Pons (tissue), 1 donor: ENCODE data around the gene NECAB3.
"Not testable (repeated sequence)": the region's sequence is repeated elsewhere in the genome, so short reads cannot be mapped to it uniquely, and the experiment has no call there.

Experiments used
- DNase-seq: peaks from one replicate; pipeline ENCODE4 v3.0.0-alpha.2; 2016; ENCODE audit warnings: low spot score

NECAB3 gene

GRCh38 chr20:33674294-33675135, at the start of gene NECAB3:
Gene NECAB3, minus strand, starts transcription at chr20:33674428. Its CDS starts 76 bp downstream, at chr20:33674352.
- peak; percentile 70 for DNase-seq

GRCh38 chr20:33721391-33722140, 47.3 kb upstream of the NECAB3 start:
- no peak for DNase-seq

- DNase-seq, result peak; percentile 100
These were observed 45.9 kb upstream of the NECAB3 start, which contains the start of gene PXMP4 for GRCh38 chr20:33719989-33720709. Gene PXMP4, minus strand, starts transcription at chr20:33720310. Its CDS starts 103 bp downstream, at chr20:33720207.

- no peak for DNase-seq
These were observed 45.2 kb upstream of the NECAB3 start for GRCh38 chr20:33719277-33719988.

GRCh38 chr20:33716498-33716897, 42.3 kb upstream of the NECAB3 start:
- DNase-seq, result no peak

GRCh38 chr20:33713865-33714367, 39.7 kb upstream of the NECAB3 start:
- DNase-seq, result no peak

GRCh38 chr20:33711446-33711738, 37.2 kb upstream of the NECAB3 start:
- DNase-seq, result no peak

GRCh38 chr20:33710681-33711445, 36.6 kb upstream of the NECAB3 start:
- no peak for DNase-seq

GRCh38 chr20:33709905-33710541, 35.8 kb upstream of the NECAB3 start:
- DNase-seq, result no peak

GRCh38 chr20:33709398-33709797, 35.2 kb upstream of the NECAB3 start:
- no peak for DNase-seq

GRCh38 chr20:33707668-33708067, 33.4 kb upstream of the NECAB3 start:
- no peak for DNase-seq

- no peak for DNase-seq
These were observed 30.1 kb upstream of the NECAB3 start for GRCh38 chr20:33704197-33704924.

- DNase-seq, result no peak
These were observed 29.4 kb upstream of the NECAB3 start for GRCh38 chr20:33703498-33704137.

- DNase-seq, result no peak
These were observed 28.6 kb upstream of the NECAB3 start for GRCh38 chr20:33702861-33703260.

- no peak for DNase-seq
These were observed 27.6 kb upstream of the NECAB3 start for GRCh38 chr20:33701629-33702450.

- DNase-seq, result not testable (repeated sequence)
These were observed 26.6 kb upstream of the NECAB3 start for GRCh38 chr20:33700696-33701441.

- not testable (repeated sequence) for DNase-seq
These were observed 24.7 kb upstream of the NECAB3 start for GRCh38 chr20:33698966-33699365.

GRCh38 chr20:33697129-33697528, 22.9 kb upstream of the NECAB3 start:
- DNase-seq, result peak; percentile 63
